Kidney epithelial cell (primary cell): ENCODE measurements around the gene LTO1. TPM values are rescaled to one million over a fixed set of nuclear protein-coding genes. Genes with fewer than 3 reads are reported as not detected.
"Not testable (repeated sequence)": the region's sequence is repeated elsewhere in the genome, so short reads cannot be mapped to it uniquely, and the experiment has no call there.

Source experiments
- DNase-seq: peaks from one replicate; pipeline ENCODE4 v3.0.0-alpha.2; 2010; ENCODE audit warnings: low read depth
- H3K27me3 ChIP-seq: 2 replicates; pipeline ENCODE4 v1.6.0; 2011; ENCODE audit warnings: low read length; ENCODE audit not compliant: control insufficient read depth, insufficient read depth
- H3K36me3 ChIP-seq: 2 replicates; pipeline ENCODE4 v1.5.1; 2011; ENCODE audit warnings: low read length; ENCODE audit not compliant: control insufficient read depth, insufficient read depth
- H3K4me3 ChIP-seq: 2 replicates; pipeline ENCODE4 v1.5.1; 2011; ENCODE audit warnings: low read depth, mild to moderate bottlenecking, control low read depth, low read length
- CTCF ChIP-seq: IDR thresholded peaks from 2 replicates; pipeline ENCODE4 v1.5.1; 2011; ENCODE audit warnings: mild to moderate bottlenecking, moderate library complexity, low read length, control low read depth, inconsistent platforms; ENCODE audit not compliant: insufficient read depth, poor library complexity, severe bottlenecking
- total RNA-seq: library from RNA; depleted of rRNA; stranded (reverse); fragments of >200 nt; gene quantifications from 2 replicates; pipeline ENCODE4 v1.2.3, GENCODE V29; 2015

Gene LTO1
- total RNA-seq, 1 donor from 2014 or later = 18.6 TPM

- no peak for TF ChIP-seq CTCF
- no peak overlapping the region for H3K4me3 ChIP-seq
- H3K27me3 ChIP-seq = peaks cover 35% of the 10 kb centered on the region
- no peak for DNase-seq
- H3K36me3 ChIP-seq = no peaks in the 10 kb centered on the region
These were observed 23.2 kb upstream of the LTO1 start for GRCh38 chr11:69698362-69698761.

GRCh38 chr11:69697861-69698260 lies 22.7 kb upstream of the LTO1 start:
- Histone ChIP-seq H3K4me3 (no peak overlapping the region), H3K27me3 (peaks cover 30% of the 10 kb centered on the region)
- no peak for TF ChIP-seq CTCF

GRCh38 chr11:69697469-69697843 lies 22.3 kb upstream of the LTO1 start:
- no peak overlapping the region for H3K4me3 ChIP-seq
- H3K27me3 ChIP-seq = peaks cover 27% of the 10 kb centered on the region
- TF ChIP-seq CTCF = no peak
- no peaks in the 10 kb centered on the region for H3K36me3 ChIP-seq
- DNase-seq = no peak

More at GRCh38 chr11:69697861-69698260, 22.7 kb upstream of the LTO1 start:
- H3K36me3 ChIP-seq = no peaks in the 10 kb centered on the region
- no peak for DNase-seq

GRCh38 chr11:69696749-69697468 lies 21.8 kb upstream of the LTO1 start:
- no peak overlapping the region for H3K4me3 ChIP-seq
- H3K27me3 ChIP-seq = peaks cover 21% of the 10 kb centered on the region
- H3K36me3 ChIP-seq = no peaks in the 10 kb centered on the region
- DNase-seq = no peak
- no peak for TF ChIP-seq CTCF

- not testable (repeated sequence) for H3K4me3 ChIP-seq, DNase-seq, H3K36me3 ChIP-seq
- H3K27me3 ChIP-seq = peaks cover 13% of the 10 kb centered on the region
These were observed 20.8 kb upstream of the LTO1 start for GRCh38 chr11:69695995-69696394.

- H3K4me3 ChIP-seq = no peak overlapping the region
- no peak for TF ChIP-seq CTCF
- DNase-seq = no peak
- H3K27me3 ChIP-seq = peaks cover 13% of the 10 kb centered on the region
- H3K36me3 ChIP-seq = no peaks in the 10 kb centered on the region
These were observed 20.4 kb upstream of the LTO1 start for GRCh38 chr11:69695581-69695980.
